HG02870 (cell line): Measurements from ENCODE around the gene FRZB.

Experiments
- ATAC-seq: cut with Tn5 transposase; IDR thresholded peaks from one replicate; pipeline ENCODE4 v1.9.1; 2021; ENCODE audit warnings: mild to moderate bottlenecking, moderate library complexity; ENCODE audit not compliant: unreplicated experiment

Gene FRZB

GRCh38 chr2:182845794-182846417 lies 20.5 kb downstream of the FRZB start:
- ATAC-seq: no peak

DNA sequence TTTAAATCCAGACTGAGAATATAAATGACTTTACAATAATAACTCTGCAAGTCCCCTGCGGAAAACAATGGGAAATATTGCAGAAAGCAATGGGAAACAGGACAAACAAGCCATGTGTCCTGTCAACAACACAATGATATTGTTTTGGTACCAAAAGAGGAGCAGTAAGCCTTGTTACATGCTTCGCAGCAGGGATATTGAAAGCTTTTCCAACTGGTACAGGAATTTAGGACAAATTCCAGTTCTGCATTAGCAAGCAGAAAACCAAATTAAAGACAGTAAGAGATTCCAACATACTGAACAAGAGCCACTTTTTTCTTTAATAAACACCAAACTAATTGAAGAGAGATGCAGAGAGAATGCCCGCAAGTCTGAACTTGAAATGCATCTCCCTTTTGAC lies 30.0 kb downstream of the FRZB start:
- no peak for ATAC-seq

DNA sequence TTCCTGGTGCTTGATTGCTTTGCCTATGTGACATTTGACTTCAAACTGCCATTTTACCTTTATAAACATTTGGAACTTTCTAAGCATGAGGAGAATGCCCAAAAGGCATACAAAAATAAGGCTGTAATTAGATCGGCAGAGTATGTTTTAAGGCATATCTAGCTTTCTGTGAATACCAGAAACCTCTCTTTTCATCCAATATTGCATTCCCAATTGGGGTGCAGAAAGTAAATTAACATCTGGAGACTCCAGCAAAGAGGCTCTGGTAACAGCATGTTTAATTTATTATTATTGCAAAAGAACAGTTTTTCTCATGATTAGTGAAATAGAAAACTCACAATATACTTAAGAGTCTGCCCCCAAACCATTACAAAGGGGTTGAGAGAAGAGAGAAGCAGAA lies 32.1 kb downstream of the FRZB start:
- no peak for ATAC-seq

GRCh38 chr2:182833084-182833854 lies 33.2 kb downstream of the FRZB start:
- ATAC-seq: no peak

DNA sequence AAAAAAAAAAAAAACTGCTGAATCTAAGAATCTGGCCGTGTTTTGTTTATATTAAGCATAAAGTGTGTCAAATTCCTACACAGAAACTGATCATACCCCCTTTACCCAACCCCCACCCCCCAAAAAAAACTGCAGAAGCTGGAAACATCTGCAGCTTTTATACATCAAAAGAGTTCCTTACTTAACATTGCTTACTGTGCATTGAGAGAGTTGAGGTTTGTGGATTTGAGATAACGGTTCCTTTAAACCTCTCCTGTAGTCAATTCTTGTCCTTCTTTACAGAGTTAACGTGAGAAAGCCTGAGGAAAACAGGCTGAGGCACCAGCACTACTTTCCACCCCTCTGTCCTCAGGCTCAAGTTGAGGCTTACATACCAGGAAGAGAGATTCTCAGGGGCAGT lies 34.5 kb downstream of the FRZB start:
- ATAC-seq: no peak

DNA sequence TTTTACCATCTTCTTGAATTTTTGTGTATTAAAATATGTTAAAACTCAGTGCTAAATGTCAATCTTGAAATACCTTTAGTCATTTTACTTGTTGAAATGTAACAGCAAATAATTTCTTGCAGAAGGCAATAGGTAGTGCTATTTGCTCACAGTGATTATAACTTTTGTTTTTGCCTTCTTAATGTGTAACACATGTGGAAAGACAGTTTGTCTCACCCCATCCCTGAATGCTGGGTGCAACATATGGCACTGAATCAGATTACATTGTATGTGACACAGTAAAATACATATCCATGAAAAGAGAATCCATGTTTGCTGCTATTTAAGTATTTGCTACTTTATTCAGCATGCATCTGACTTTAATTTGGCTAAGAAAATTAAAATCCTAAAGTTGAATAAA lies 35.3 kb downstream of the FRZB start:
- ATAC-seq: no peak

DNA sequence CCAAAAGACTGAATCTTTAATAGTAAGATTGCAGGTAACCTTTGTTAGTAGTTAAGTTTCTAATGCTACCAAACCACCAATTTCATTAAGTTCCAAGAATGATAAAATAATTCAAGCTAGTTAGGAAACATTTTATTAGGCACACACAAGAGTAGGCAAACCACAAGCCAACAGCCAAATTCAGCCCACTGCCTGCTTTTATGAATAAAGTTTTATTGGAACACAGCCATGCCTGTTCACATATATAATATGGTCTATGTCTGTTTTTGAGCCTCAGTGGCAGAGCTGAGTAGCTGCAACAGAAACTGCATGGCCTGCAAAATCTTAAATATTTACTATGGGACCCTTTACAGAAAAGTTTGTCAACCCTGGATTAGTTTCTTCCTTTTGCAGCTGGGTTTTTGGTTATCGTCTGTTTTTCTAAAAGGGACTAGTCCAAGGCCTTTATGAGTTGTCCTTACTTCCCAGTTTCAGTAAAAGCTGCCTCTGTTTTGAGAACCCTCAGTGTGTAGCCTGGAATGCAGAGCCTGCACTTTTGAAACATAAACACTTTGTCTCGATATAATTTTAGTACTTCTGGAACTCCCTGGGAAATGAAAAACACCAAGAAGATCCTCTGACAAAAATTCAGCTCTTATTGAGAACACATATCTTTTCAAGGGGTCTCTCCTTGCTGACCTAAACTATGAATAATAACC lies 39.1 kb downstream of the FRZB start:
- no peak for ATAC-seq

DNA sequence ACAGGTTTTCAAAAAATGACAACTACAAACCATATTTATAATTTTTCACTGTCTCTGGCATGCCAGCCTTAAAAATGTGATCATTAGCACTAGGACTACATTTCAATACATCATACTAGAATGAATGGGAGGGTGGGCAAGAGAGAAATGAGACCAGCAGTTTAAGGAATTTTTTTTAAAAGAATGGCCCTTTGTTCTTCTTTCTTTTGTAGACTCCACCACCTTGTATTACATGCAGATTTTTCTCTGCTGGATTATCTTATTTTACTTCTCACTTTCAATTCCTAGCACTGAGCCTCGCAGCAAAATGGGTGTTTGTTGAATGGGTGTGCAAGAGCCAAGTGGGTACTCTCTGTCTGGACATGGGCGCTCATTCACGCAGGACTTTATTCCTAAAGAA lies 39.9 kb downstream of the FRZB start:
- no peak for ATAC-seq

DNA sequence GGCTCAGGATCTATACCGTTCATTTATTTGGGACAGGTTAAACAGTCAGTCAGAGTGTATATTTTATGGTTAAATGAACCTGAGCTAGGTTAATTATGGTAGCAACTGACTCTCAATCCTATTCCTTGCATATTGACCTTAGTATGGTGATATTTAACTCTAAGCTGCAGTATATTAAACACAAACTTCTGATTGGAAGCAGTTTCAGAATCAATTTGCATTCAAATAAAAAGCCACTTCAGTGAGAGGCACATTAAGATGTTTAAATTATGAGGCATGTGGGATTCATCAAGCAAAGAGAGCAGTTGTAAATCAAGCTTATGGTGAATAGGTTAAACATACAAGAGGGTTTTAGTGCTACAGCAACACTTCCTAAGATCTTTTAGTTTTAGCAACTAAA lies 40.4 kb downstream of the FRZB start:
- no peak for ATAC-seq

DNA sequence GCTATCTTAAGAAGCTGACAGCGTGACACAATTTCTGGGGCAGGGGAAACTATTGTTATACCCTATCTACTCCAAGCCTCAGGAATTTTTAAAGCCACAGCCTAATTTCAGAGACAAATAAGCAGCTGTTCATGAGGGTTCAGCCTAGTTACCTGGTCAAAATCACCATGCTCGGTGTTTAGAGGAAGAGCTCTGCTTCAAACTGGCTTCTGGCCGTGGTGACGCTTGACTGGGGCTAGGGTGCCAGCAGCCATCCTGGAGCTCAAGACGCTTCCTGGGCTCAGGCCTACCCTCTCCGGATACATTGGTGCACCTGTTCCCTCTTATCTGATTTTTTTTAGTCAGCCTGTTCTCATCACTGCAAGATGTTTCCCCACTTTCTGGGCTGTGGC lies 41.7 kb downstream of the FRZB start:
- ATAC-seq: no peak

DNA sequence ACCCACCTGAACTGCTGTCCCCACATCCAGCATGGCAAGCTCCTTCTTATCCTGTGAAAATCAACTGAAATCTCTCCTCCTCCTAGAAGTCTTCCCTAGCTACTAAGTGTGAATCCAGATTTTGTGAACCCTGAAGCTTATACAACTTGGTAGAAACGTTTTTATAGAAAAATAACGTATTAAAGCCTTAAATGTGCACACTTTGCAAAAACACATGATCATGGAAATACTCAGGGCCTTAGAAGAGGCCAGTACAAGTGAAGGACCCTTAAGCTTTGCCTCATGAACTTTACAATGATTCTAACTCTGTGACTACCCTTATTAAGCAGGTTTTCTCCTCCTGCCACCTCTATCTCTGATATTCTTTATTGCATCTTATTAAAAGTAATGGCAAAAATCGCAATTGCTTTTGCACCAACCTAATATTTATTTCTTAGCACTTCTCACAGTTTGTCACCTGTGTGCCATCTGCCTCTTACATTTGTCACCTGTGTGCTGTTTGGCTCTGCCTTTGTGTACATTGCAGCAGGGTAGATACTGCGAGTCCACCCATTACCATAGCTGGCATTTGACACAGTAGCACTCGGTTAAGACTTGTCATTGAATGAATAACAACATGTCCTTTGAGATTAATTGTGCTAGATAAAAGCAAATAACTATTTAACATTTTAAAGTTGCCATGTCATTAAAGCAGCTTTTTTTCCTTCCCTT lies 42.2 kb downstream of the FRZB start:
- ATAC-seq: no peak

GRCh38 chr2:182822733-182823132 lies 43.7 kb downstream of the FRZB start:
- ATAC-seq: no peak

DNA sequence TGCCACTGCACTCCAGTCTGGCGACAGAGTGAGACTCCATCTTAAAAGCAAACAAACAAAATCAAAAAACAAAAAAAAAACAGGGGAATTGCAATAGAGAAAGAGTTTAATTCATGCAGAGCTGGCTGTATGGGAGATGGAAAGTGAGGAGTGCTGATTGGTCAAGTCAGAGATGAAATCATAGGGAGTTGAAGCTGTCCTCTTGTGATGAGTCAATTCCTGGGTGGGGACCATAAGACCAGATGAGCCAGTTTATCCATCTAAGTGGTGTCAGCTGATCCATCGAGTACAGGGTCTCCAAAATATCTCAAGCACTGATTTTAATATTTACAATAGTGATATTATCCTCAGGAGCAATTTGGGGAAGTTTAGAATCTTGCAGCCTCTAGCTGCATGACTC lies 45.3 kb downstream of the FRZB start:
- no peak for ATAC-seq

DNA sequence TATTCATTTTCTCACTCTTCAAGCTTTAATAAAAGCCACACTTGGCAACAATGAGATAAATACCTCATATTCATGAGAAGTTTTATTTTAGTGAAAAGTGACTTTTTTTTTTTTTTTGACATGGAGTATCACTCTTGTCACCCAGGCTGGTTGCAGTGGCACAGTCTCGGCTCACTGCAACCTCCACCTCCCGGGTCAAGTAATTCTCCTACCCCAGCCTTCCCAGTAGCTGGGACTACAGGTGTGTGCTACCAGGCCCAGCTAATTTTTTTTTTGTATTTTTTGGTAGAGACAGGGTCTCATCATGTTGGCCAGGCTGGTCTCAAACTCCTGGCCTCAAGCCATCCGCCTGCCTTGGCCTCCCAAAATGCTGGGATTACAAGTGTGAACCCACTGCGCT lies 47.0 kb downstream of the FRZB start:
- no peak for ATAC-seq

GRCh38 chr2:182818925-182819324 lies 47.5 kb downstream of the FRZB start:
- no peak for ATAC-seq

- no peak for ATAC-seq
Measured at GRCh38 chr2:182818501-182818900, 47.9 kb downstream of the FRZB start.

DNA sequence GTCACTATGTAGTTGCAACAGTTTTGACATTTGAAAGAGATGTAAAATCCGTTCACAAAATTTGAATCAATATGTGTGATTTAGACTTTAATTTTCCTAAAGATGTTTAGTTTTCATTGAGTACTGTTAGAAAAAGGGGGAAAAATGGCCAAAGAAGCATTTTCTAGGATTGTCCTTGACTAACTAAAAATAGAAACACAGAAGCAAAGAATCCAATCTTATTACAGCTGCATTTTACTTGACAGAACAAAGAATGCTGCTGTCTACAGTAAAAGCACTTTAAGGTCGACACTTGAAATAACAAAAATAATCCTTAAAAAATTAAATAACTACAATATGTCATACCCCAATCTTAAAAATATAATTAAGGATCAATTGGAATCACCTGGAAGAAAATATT lies 48.9 kb downstream of the FRZB start:
- ATAC-seq: no peak

DNA sequence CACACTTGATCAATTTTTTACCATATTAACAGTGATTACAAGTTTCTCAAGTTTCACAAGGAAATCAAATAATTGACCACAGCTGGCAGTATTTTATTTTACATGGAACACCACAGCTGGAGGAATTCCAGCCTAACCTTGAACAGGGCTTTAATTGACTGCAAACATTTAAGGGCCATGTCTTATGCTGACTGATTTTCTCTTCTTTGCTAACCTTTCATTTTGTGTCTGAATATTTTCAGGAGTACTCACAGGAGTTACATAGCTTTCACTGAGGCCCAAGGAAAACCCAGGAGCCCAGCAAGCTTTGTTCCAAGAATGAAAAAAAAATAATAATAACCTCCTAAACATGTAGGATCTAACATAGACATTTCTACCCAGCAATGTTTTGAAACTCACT lies 49.6 kb downstream of the FRZB start:
- ATAC-seq: no peak

- no peak for ATAC-seq
Measured at GRCh38 chr2:182814804-182815203, 51.6 kb downstream of the FRZB start.

DNA sequence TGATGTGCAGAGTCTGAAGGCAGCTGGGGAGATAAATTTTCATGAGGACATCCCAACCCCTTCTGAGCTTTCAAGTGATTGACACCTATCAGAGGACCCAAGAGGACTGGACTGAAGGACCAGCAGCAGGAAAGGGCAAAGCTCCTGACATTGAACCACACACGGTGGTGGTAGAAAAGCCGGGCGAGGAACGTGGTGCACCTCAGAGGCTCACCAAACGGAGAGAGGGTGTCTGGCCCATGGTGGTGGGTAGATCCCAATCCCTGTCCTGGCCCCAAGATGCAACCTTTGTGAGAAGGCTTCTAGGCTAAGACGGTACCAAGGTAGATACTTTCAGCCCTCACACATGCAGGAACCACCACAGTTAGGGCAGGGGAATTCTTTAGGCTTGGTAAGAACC lies 52.1 kb downstream of the FRZB start:
- ATAC-seq: no peak

DNA sequence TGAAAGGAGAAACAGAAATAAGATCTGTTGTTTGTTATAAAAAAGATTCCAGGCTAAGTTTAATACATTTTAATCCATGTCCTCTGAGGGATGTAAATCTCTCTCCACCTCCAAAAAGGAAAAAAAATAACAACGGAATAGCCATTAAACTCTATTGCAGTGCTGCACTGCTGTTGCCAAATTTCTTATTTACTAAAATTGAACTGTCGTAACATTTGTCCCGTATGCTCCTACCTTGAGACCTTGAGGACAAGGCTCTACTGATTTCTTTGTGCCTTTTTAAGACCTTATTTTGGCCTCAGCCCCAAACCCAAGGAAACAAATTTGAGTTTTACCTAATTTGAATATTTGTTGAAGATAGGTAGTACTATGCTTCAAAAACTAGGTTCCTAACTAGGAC lies 56.4 kb downstream of the FRZB start:
- no peak for ATAC-seq

DNA sequence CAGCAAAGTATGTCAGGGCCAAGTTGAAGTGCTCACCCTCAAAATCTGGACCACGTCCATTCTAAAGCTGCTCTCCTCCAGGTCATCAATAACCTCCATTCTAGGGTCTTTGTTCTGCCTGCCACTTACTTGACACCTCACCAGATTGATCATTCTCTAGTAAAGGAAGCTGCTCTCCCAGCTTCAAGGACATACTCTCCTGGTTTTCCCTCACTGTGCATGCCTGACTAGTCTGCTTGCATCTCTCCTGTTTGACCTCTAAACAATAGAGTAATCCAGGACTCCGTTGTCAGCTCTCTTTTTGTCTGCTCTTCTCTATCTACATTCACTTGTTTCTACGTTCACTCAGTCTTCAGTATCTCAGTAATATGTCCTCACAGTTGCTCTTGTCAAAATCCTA lies 59.1 kb downstream of the FRZB start:
- no peak for ATAC-seq
